DMS53 treated with DMSO at 0.1 percent for 48 hours (cell line): ENCODE data around the gene FAM76A.
A peak's percentile ranks its signal among the peaks of the same experiment; 100 is the strongest.

Source experiments
- DNase-seq: peaks from one replicate; lab custom pipeline; 2025; ENCODE audit not compliant: unreplicated experiment; lab: John Stamatoyannopoulos, UW

The FAM76A gene

DNA sequence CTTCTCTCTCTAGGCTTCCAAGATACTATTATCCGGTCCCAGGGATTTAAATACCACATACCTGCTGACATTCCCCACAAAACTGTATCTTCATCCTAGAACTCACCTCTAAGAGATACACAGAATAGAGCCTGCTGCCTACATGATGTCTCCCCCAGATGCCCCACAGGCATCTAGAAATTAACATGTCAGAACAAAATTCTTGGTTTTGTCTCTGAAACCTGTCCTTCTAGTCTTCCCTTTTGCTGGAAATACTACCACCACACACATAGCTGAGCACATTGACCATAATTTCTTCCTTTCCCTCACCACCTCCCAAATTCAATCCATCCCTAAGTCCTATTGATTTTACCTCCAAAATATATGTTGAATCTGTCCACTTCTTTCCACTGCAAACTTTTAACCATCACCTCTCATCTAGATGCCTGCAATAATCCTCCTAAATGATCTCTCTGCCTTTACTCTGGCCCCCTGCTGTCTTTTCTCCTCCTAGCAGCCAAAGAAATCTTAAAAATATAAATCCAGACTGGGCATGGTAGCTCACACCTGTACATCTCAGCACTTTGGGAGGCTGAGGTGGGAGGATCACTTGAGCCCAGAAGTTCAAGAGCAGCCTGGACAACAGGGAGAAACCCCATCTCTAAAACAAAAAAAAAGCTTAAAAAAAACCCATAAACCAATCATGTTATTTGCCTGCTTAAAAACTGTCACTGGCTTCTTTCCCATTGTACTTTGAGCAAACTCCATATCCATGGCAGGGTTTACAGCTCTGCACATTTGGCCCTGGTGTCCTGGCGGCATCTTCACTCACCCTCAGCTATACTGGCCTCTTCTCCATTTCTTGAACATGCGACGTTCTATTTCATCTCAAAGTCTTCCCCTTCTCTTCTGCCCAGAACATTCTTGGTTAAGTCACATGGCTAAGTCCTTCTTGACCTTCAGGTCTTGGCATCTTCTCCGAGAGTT, 6.2 kb upstream of the FAM76A start:
- no peak for DNase-seq

DNA sequence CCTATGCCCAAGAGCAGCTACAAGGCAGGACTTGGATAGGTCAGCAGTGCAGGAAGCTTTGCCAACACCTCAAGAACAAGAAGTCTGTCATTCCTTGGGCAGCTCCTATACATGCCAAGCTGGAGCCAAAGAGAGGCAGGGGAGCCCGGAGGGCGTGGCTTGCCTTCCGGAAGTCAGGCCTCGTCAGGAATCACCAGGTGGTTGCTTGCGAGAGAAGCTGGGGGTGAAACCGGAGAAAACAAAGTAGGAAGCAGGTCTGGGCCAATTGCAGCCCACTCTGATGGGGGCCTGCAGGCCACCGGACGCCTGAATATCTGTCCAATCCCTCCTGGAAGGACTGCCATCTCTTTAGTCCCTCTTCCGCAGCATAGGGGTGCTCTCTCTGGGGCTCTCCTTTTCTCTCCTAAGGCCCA, 794 bp upstream of the FAM76A start:
- peak; percentile 42 for DNase-seq

DNA sequence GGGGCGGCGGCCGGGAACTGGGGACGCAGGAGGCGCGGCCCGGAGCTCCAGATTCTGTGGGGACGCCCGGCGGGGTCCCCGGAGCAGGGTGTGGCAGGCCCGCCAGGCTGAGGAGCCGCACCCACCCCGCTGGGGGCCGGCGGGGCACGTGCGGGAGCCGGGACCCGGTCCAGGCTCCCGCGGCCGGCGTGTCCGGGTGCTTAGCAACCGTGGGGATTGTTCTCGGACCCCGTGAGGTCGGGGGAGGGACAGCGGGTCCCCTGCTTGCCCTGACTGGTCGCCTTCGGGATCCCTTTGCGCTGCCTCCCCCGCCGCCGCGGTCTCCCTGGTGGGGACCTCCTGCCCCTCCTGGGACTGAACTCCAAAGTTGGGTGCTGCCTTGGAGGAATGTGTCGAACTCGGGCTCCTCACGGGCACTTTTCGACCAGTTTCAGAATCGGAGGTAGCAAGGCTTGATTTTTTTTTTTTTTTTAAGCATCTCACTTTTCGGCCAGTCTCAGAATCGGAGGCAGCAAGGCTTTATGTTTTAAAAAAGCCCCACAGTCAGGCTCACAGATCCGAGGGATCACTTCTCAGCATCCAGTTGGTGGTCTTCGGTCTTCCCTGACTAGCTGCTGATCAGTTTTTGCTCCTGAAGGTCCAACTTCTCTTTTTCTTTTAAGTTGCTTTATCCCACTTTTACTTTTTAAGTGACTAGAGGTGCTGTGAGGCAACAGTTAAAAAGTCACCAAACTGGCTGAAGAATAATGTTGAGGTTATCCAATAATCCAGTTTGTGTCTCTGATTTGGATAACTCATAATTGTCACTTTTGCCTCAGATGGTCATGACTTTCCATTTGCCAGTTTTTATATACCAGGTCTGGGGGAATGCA, 648 bp downstream of the FAM76A start:
- no peak for DNase-seq

DNA sequence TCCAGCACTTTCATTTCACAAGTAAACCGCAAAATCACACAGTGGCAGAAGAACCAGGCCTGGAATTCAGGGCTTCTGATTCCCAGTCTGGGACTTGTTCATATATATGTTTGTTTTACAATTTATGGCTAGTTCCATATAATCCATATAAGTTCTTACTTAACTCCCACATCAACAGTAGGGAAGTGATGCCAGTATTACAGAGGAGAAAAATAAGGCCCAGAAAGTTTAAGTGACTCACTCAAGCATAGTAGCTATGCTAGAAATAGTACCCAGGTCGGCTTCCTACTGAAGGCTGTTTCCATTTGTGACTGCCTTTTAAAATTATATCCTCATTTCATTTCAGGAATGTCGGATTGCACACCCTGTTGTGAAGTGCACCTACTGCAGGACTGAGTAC, 1.4 kb downstream of the FAM76A start:
- no peak for DNase-seq

DNA sequence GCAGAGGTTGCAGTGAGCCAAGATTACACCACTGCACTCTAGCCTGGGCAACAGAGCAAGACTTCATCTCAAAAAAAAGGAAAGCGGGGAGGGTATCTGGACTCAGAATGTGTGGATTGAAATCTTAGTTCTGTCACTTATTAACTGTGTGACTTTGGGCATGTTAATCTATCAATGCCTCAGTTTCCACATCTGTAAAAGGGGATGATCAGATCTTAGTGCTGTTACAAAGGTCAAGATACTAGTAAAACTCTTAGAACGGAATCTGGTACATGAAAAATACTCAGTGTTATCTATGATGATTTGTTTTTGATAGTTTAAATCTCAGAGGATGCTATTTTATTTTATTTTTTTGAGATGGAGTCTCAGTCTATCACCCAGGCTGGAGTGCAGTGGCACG, 10.5 kb downstream of the FAM76A start:
- DNase-seq = no peak

DNA sequence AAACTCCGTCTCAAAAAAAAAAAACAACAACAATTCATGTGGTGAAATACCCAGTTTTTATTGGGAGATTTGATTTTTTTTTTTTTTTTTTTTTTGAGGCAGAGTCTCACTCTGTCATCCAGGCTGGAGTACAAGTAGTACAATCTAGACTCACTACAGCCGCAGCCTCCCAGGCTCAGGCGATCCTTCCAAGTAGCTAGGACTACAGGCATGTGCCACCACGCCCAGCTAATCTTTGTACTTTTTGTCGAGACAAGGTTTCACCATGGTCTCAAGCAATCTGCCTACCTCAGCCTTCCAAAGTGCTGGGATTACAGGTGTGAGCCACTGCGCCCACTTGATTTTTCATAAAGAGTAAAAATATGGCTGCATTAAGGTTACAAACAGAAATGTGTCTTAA, 15.4 kb downstream of the FAM76A start:
- no peak for DNase-seq

DNA sequence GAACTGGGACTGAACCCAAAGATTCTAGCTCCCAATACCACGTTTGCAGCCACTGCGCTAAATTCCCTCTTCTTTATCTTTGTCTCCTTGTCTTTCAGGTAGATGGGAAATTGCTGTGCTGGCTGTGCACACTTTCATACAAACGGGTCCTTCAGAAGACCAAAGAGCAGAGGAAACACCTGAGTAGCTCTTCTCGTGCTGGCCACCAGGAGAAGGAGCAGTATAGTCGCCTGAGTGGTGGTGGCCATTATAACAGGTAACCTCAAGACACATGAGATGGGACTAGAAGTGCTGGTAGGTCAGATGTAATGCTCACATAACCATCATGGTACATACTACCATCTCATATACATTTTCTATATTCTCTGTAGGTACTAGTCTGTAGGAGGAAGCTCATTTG, 18.8 kb downstream of the FAM76A start:
- no peak for DNase-seq

DNA sequence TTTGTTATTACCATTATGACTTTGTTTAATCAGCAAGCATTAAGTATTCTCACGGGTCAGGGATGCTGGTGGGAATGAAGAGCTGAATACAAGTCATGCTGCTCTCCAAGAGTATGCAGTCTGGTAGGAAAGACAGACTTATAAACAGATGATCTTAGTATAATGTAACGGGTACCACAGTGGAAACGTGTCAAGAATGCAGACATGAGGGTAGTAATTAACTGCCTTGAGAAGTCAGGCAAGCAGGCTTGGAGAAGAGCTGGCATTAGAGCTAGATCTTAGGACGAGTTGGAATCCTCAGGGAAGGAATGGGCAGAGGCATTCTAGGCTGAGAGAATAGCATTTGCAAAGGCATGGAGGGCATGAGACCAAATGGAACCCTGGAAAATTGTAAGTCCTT, 19.7 kb downstream of the FAM76A start:
- DNase-seq = no peak

DNA sequence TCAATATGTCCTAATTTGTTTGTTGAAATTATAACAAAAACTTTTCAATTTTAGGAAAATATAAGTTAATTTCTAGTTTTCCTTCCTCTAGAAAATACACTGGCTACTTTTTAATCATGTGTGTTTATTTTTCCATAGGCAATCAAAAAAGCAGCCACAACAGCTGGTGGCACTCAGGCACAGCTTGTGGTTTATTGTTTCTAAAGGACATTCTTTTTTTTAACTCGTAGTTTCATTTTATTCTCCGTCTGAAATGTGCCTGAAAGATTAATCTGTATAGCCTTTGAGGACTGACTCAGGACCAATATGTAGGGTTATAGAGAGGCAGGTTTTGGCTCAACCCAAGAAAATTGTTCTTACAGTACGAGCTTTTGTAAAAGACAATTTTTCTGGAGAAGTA, 26.6 kb downstream of the FAM76A start:
- no peak for DNase-seq

DNA sequence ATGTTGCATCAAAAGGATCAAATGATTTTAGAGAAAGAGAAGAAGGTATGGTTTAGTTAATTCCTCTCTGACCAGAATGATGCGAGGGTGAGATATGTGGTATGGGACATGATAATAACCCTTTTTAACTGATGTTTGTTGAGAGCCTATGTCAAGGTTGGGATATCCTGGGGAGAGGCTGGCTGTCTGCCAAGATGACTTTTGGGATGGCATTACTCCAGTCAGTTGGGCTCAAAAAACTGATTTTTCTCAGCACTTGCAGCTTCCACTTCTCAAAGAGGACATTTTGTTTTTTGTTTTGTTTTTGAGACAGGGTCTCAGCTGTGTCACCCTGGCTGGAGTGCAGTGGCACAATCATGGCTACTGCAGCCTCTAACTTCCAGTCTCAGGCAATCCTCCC, 29.5 kb downstream of the FAM76A start:
- no peak for DNase-seq

DNA sequence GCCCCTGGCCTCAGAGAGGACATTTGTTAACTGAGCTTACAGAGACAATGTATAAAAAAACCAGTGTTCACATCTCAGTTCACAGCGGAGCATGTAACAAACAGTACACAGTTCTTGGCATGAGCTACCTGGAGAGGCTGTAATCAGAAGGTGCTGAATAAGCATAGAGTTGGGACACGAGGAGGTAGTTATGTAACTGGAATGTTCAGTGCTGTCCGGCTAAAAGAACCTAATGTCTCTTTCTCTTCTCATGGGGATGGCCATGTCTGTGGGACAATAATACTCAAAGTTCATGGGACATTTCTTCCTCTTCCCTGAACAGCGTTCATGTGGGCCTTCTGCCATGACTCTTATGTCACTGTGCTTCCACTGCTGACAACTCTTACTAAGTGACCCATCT, 30.1 kb downstream of the FAM76A start:
- DNase-seq = no peak

DNA sequence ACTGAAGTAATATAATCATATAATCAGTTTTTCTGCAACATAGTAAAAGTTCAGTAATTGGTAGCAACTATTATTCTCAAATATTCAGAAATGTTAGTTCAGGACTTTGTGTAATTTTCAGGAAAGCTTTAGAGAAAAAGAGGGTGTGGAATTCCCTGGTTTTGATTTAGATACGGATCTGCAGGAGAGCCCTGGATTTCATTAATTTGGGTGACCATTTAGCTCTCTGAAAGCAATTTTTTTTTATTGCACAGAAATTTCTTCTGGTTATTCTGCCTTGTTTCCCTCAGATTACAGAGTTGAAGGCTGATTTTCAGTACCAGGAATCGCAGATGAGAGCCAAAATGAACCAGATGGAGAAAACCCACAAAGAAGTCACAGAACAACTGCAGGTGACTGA, 33.5 kb downstream of the FAM76A start:
- no peak for DNase-seq

DNA sequence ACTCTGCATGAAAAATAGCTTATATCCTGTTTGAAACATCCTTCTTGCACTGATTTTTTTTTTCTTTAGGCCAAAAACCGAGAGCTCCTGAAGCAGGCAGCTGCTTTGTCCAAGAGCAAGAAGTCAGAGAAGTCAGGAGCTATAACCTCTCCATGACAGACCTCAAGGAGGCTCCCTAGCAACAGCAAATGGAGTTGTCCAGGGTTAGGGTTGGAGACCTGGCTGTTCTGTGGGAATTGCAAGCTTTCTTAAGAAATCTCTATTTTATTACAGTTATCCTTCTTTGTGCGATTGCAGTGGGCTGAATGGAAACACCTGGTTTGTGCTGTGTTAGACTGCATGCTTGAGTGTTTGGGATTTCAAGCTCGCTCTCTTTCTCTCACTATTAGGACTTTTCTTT, 34.7 kb downstream of the FAM76A start:
- no peak for DNase-seq

DNA sequence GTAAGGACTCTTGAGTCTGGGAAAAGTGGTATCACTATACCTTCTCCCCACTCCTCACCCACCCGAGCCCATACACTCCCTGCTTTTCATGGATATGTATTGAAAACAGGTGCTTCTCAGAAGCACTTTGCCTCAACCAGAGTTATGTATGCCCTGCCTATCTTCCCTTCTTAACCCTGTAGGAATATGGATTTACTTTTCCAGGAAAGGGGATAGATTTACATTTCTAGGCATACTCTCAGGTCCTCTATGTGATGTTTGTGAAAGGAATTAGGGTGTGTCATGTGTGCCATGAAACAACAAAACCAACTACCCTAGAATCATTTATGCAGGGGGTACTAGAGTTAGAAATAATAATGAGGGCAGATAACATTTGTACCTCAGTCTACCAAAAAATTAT, 36.3 kb downstream of the FAM76A start:
- no peak for DNase-seq

DNA sequence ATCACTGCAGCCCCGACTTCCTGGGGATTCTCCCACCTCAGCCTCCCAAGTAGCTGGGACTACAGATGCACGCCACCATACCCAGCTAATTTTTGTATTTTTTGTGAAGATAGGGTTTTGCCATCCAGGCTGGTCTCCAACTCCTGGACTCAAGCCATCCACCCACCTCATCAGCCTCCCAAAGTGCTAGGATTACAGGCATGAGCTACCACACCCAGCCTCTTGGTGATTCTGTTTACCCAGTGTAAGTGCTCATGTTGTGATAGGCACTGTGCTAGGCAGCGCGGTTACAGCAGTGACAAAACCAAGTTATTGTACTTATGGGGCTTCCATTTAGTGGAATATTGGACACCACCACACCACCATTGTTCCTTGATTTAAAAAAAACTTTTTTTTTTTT, 37.6 kb downstream of the FAM76A start:
- no peak for DNase-seq

DNA sequence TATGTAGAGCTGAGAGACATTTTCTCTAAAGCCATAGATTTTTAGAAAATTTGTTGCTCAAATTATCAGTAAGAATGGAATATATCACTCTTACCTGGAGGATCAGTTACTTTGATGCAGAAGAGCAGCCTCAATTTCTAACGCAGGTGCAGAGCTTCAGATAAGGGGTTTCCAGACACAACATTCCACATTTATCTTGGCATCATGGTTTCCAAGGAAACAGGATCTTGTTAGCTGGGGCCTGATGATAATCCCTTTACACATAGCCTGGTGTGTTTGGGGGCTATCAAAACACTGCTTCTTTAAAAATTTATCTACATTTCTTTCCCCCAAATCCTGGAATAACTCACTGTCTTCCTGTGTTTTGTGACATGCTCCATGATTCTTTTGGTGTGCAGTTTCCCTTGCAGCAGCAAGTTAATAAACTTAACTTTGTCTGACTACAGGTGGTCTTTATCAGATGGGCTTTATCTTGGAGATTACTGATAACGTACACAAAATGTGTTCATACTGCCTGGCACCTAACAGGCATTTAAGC, 44.6 kb downstream of the FAM76A start:
- DNase-seq = no peak

DNA sequence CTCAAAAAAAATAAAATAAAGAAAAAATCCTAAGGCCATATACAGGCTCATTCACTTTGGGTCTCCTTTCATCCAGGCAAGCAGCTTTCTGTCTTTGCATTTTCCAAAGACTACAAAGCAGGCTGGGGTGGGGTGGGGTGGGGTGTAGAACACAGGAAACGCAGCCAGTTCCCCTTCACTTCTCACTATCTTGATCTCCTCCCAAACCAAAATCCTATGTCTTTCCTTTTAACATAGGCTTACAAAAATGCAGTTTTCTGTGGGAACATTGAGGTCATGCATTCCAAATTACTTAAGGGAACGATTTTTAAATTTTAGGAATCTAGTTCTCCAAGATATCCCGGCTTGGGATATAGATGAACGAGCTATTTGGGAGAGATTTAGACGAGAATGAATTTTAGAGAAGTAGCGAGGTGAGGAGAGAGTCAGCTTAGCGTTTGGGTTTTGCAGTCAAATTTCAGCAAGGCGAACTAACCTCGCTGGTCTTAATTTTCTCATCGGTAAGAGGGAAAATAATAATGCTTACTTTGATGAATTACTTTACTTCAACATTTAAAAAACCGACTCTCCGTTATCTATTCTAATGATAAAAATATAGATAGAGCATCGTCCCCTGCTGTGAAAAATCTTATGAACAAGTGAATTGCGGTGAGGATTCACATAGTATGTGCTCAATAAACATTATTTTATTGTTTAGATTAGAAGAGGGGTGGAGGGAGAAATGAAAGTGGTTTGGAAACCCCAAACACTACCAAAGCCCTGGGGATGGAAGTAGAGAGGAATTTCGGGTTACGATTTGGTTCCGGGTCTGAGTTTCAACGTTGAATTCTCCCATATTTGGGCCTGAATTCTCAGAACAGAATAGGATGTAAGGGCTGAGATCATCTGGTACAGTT, 46.5 kb downstream of the FAM76A start:
- no peak for DNase-seq

DNA sequence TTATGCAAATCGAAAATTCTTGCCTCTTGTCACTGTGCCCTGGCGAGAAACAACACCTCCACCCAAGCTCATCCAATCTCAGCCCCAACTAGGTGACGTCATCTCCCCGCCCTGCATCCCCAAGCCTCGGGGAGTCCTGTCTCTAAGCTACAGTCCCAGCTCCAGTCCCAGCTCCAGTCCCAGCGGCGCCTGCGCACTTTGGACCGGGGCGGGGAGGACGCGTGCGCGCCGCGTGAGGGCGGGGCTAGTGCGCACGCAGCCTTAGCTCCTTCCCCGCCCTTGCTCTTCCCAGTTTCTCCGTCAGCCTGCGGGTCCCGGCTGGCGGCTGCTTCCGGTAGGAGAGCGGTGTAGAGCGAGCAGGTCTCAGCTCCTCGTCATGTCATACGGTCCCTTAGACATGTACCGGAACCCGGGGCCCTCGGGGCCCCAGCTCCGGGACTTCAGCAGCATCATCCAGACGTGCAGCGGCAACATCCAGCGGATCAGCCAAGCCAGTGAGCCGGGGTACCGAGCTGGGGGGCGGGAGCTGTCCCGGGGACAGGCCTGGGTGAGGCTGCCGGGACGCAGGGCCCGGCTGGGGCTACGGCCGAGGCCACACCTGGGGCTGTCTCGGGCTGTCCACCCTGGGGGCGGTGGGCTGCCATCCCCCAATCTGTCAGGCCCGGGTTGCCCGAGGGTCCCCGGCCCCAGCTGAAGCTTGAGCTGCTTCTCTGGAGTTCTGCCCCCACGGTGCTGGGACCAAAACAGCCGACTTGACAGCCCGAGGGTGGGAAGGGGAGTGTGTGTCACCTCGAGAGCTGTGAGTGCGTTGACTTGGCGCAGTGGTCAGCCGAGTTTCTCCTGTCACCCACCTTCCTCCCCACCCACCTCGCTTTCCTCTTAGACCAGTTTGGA, 47.4 kb downstream of the FAM76A start, which contains the start of gene STX12:
TSS of gene STX12 (plus strand) at position 288 of the 894 bp plus-strand sequence. CDS start at position 377, 89 bp downstream.
- peak; percentile 95 for DNase-seq

DNA sequence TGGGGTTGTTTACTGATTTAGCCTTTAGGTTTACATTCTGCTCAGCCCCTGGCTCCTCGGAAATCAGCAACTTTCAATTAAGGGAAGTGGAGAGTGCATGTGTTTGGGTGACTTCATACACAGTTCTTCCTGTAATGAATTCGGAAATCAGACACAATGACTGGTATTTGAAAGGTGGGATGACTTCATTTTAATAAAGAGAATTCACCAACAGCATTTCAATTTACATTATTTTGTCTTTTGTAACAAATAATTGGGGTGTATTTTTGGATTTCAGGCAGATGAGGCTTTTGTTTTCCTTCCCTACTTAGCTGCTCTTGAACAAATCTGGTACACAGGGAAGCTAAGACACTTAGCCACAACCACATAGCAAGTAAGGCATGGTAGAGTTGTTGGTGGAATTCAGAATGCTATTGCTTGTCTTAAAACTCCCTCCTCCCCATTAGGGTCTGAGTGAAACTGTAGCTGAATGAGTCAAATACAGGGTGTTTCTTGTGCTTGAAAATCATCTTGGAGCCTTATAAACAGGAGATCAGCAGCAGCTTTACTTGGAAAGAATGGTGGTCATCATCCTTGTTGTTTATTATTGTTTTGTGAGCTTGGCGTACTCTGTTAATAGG, 48.2 kb downstream of the FAM76A start:
- peak; percentile 9 for DNase-seq
